H9 (cell line): ENCODE results near the gene ZNF407. TPM values are rescaled to one million over a fixed set of nuclear protein-coding genes. Genes with fewer than 3 reads are reported as not detected.

Experiments
- DNase-seq: peaks from one replicate; pipeline ENCODE4 v3.0.0-alpha.2; 2017
- H2AFZ ChIP-seq: one replicate; pipeline ENCODE4 v1.6.1; 2013; ENCODE audit warnings: mild to moderate bottlenecking, low read length, control low read depth, moderate library complexity
- H2AK5ac ChIP-seq: 2 replicates; pipeline ENCODE4 v1.6.1; 2013; ENCODE audit warnings: low read length, control low read depth, mixed read lengths; ENCODE audit not compliant: insufficient read length
- H2BK120ac ChIP-seq: one replicate; pipeline ENCODE4 v1.6.1; 2013; ENCODE audit warnings: low read depth, mild to moderate bottlenecking, low read length, control low read depth, inconsistent platforms; ENCODE audit not compliant: poor library complexity, severe bottlenecking
- H2BK12ac ChIP-seq: 2 replicates; pipeline ENCODE4 v1.6.1; 2013; ENCODE audit warnings: low read length, control low read depth, mixed read lengths, low read depth; ENCODE audit not compliant: insufficient read length
- H2BK15ac ChIP-seq: 2 replicates; pipeline ENCODE4 v1.6.1; 2013; ENCODE audit warnings: low read depth, low read length, control low read depth
- H2BK20ac ChIP-seq: one replicate; pipeline ENCODE4 v1.6.1; 2013; ENCODE audit warnings: low read depth, mild to moderate bottlenecking, low read length, control low read depth, inconsistent platforms; ENCODE audit not compliant: poor library complexity, severe bottlenecking
- H2BK5ac ChIP-seq: 2 replicates; pipeline ENCODE4 v1.6.1; 2013; ENCODE audit warnings: low read length, control low read depth, mixed read lengths; ENCODE audit not compliant: insufficient read length
- H3K14ac ChIP-seq: 2 replicates; pipeline ENCODE4 v1.6.1; 2013; ENCODE audit warnings: low read length, control low read depth; ENCODE audit not compliant: insufficient read depth
- H3K18ac ChIP-seq: 2 replicates; pipeline ENCODE4 v1.6.1; 2013; ENCODE audit warnings: low read depth, mild to moderate bottlenecking, mixed read lengths, low read length, control low read depth; ENCODE audit not compliant: insufficient read length
- H3K23ac ChIP-seq: 2 replicates; pipeline ENCODE4 v1.6.1; 2013; ENCODE audit warnings: low read length, control low read depth, mixed read lengths, low read depth; ENCODE audit not compliant: insufficient read length
- H3K23me2 ChIP-seq: 2 replicates; pipeline ENCODE4 v1.6.1; 2013; ENCODE audit warnings: low read depth, mild to moderate bottlenecking, mixed read lengths, low read length, control low read depth; ENCODE audit not compliant: insufficient read length, poor library complexity, severe bottlenecking
- H3K27ac ChIP-seq: 2 replicates; pipeline ENCODE4 v1.5.1; 2013; ENCODE audit warnings: low read length, control low read depth, mixed read lengths, low read depth; ENCODE audit not compliant: insufficient read length
- H3K27me3 ChIP-seq: 2 replicates; pipeline ENCODE4 v1.6.1; 2013; ENCODE audit warnings: low read length, control low read depth, inconsistent platforms; ENCODE audit not compliant: insufficient read depth
- H3K4ac ChIP-seq: 2 replicates; pipeline ENCODE4 v1.6.1; 2013; ENCODE audit warnings: low read depth, mild to moderate bottlenecking, control low read depth, inconsistent platforms, low read length, moderate library complexity
- H3K4me1 ChIP-seq: 2 replicates; pipeline ENCODE4 v1.6.1; 2013; ENCODE audit warnings: low read length, control low read depth, inconsistent platforms; ENCODE audit not compliant: insufficient read depth
- H3K4me2 ChIP-seq: 2 replicates; pipeline ENCODE4 v1.6.1; 2013; ENCODE audit warnings: low read length, control low read depth, mixed read lengths; ENCODE audit not compliant: insufficient read length, insufficient read depth
- H3K56ac ChIP-seq: 2 replicates; pipeline ENCODE4 v1.6.1; 2013; ENCODE audit warnings: low read depth, mild to moderate bottlenecking, mixed read lengths, low read length, control low read depth; ENCODE audit not compliant: insufficient read length
- H3K79me1 ChIP-seq: 2 replicates; pipeline ENCODE4 v1.6.1; 2013; ENCODE audit warnings: low read depth, mild to moderate bottlenecking, moderate library complexity, low read length, control low read depth, inconsistent platforms; ENCODE audit not compliant: insufficient read depth, poor library complexity, severe bottlenecking
- H3K79me2 ChIP-seq: 2 replicates; pipeline ENCODE4 v1.6.1; 2013; ENCODE audit warnings: low read length, control low read depth, inconsistent platforms; ENCODE audit not compliant: insufficient read depth
- H3K9ac ChIP-seq: 2 replicates; pipeline ENCODE4 v1.6.1; 2013; ENCODE audit warnings: low read length, control low read depth, mixed read lengths; ENCODE audit not compliant: insufficient read length; ENCODE audit errors: extremely low read depth
- H3K9me3 ChIP-seq: one replicate; pipeline ENCODE4 v1.6.1; 2013; ENCODE audit warnings: low read depth, low read length, inconsistent platforms; ENCODE audit not compliant: control insufficient read depth
- H3T11ph ChIP-seq: one replicate; pipeline ENCODE4 v1.6.1; 2013; ENCODE audit warnings: mild to moderate bottlenecking, low read length, control low read depth, inconsistent platforms
- H4K20me1 ChIP-seq: one replicate; pipeline ENCODE4 v1.6.1; 2013; ENCODE audit not compliant: control insufficient read depth, insufficient read length, insufficient read depth
- H4K5ac ChIP-seq: 2 replicates; pipeline ENCODE4 v1.6.1; 2013; ENCODE audit warnings: low read depth, mild to moderate bottlenecking, mixed read lengths, low read length, control low read depth; ENCODE audit not compliant: insufficient read length
- H4K8ac ChIP-seq: replicated peaks from 2 replicates; pipeline ENCODE4 v1.6.1; 2013; ENCODE audit warnings: low read length, control low read depth, mixed read lengths, low read depth; ENCODE audit not compliant: insufficient read length
- H4K91ac ChIP-seq: 2 replicates; pipeline ENCODE4 v1.6.1; 2013; ENCODE audit warnings: low read depth, mild to moderate bottlenecking, moderate library complexity, mixed read lengths, low read length, control low read depth; ENCODE audit not compliant: insufficient read length
- H3K27ac Mint-ChIP-seq, 3 experiments: 2 replicates in 2 of 3; 3 replicates in 1 of 3; pipeline ENCODE4 v1.8.0; 2020 to 2021; ENCODE audit warnings: mixed read lengths in 3 of 3, mild to moderate bottlenecking in 1 of 3, moderate library complexity in 1 of 3
- H3K27me3 Mint-ChIP-seq: 2 replicates; pipeline ENCODE4 v1.8.0; 2021; ENCODE audit warnings: low read depth, mild to moderate bottlenecking, moderate library complexity, mixed read lengths
- H3K36me3 Mint-ChIP-seq, 3 experiments: 2 replicates in 2 of 3; 3 replicates in 1 of 3; pipeline ENCODE4 v1.8.0; 2020 to 2021; ENCODE audit warnings: low read depth in 3 of 3, mixed read lengths in 3 of 3; ENCODE audit not compliant: insufficient read depth in 1 of 3
- H3K4me1 Mint-ChIP-seq, 2 experiments: 2 replicates each; pipeline ENCODE4 v1.8.0; 2020; ENCODE audit warnings: mixed read lengths in 2 of 2
- H3K4me3 Mint-ChIP-seq, 2 experiments: 2 replicates in 1 of 2; 3 replicates in 1 of 2; pipeline ENCODE4 v1.8.0; 2020 to 2021; ENCODE audit warnings: mild to moderate bottlenecking in 2 of 2, mixed read lengths in 2 of 2, moderate library complexity in 1 of 2
- H3K9me3 Mint-ChIP-seq, 2 experiments: 2 replicates in 1 of 2; 3 replicates in 1 of 2; pipeline ENCODE4 v1.8.0; 2020; ENCODE audit warnings: mild to moderate bottlenecking in 2 of 2, mixed read lengths in 2 of 2, moderate library complexity in 1 of 2
- WGBS: extraction: QIAGEN DNeasy Blood & Tissue Kit; methylation state at CpG from one replicate; pipeline ENCODE4 v1.1.7; 2013; ENCODE audit warnings: missing lambda C conversion rate, low lambda C conversion rate, mixed read lengths; ENCODE audit not compliant: insufficient read length; ENCODE audit errors: extremely low coverage; 5-methylcytosine and 5-hydroxymethylcytosine counted together
- total RNA-seq: library from RNA; stranded (reverse); gene quantifications from 2 replicates; pipeline ENCODE4 v1.2.1, GENCODE V29; 2021
- TF ChIP-seq, protein P1 (sequence below): fragments of 200-600 bp; sonication (generic); conservative IDR thresholded peaks from 3 replicates; pipeline ENCODE4 v1.8.0; 2021; ENCODE audit warnings: antibody characterized with exemption, mild to moderate bottlenecking

Gene ZNF407
- total RNA-seq, 1 experiment from 2014 or later = 8.7 TPM

DNA sequence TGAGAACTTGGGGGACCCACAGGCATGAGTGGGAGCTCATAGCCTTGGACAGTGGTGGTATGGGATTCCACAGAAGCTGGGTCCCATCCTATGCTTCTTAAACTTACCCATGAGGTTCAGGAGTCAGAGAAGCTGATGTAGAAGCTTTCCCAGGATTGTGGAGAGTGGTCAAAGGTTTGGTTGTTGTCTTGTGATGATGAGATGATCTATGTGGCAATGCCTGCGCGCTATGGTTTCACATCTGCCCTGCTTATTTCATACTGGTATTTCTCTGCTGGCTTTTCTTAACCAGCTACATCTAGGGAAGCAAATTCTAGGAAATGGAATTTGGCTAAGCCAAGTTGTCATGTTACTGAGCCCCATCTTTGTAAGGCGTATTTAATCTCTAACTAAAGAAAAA is 168.6 kb downstream of the ZNF407 start:
- WGBS = no CpG with 5 or more reads among the region's 3 CpGs
- no peaks in the 10 kb centered on the region for H3K36me3 Mint-ChIP-seq

More for the DNA sequence above, 168.6 kb downstream of the ZNF407 start:
- no peak overlapping the region; a peak in 1 of 7 replicates for H3K27ac Mint-ChIP-seq
- Histone ChIP-seq H4K5ac (no peak overlapping the region), H2AK5ac (no peak overlapping the region), H3K27me3 (no peaks in the 10 kb centered on the region), H4K8ac (no peak overlapping the region), H3T11ph (no peak overlapping the region), H3K79me1 (no peaks in the 10 kb centered on the region), H3K56ac (no peak overlapping the region), H3K27ac (no peak overlapping the region), H2BK15ac (no peak overlapping the region), H3K23ac (no peak overlapping the region), H3K4ac (no peak overlapping the region), H2BK5ac (no peak overlapping the region), H3K9me3 (no peaks in the 10 kb centered on the region), H3K4me2 (no peak overlapping the region), H2BK20ac (no peak overlapping the region), H4K91ac (no peak overlapping the region), H3K18ac (no peak overlapping the region), H3K9ac (no peak overlapping the region), H3K14ac (no peak overlapping the region), H2AFZ (no peak overlapping the region), H2BK12ac (no peak overlapping the region), H3K4me1 (no peaks in the 10 kb centered on the region), H2BK120ac (no peak overlapping the region), H4K20me1 (no peaks in the 10 kb centered on the region), H3K23me2 (no peaks in the 10 kb centered on the region), H3K79me2 (no peaks in the 10 kb centered on the region)
- H3K27me3 Mint-ChIP-seq = no peaks in the 10 kb centered on the region
- H3K9me3 Mint-ChIP-seq = no peaks in the 10 kb centered on the region
- no peak for DNase-seq
- H3K4me1 Mint-ChIP-seq = no peaks in the 10 kb centered on the region
- TF ChIP-seq, protein P1, sequence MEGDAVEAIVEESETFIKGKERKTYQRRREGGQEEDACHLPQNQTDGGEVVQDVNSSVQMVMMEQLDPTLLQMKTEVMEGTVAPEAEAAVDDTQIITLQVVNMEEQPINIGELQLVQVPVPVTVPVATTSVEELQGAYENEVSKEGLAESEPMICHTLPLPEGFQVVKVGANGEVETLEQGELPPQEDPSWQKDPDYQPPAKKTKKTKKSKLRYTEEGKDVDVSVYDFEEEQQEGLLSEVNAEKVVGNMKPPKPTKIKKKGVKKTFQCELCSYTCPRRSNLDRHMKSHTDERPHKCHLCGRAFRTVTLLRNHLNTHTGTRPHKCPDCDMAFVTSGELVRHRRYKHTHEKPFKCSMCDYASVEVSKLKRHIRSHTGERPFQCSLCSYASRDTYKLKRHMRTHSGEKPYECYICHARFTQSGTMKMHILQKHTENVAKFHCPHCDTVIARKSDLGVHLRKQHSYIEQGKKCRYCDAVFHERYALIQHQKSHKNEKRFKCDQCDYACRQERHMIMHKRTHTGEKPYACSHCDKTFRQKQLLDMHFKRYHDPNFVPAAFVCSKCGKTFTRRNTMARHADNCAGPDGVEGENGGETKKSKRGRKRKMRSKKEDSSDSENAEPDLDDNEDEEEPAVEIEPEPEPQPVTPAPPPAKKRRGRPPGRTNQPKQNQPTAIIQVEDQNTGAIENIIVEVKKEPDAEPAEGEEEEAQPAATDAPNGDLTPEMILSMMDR = no peak
- H3K4me3 Mint-ChIP-seq = no peak overlapping the region
